Stimulated activated naive CD8-positive, alpha-beta T cell treated with anti-CD3 and anti-CD28 coated beads, Interleukin-15, Interleukin-2, amounts not matched to agents 100 ng/mL and 50 ng/mL, for 24 hours (primary cell): ENCODE data around the gene CPLANE2.

ENCODE experiments used
- H3K27ac Mint-ChIP-seq: one replicate; pipeline ENCODE4 v1.8.0; 2021; ENCODE audit warnings: mild to moderate bottlenecking, mixed read lengths
- H3K27me3 Mint-ChIP-seq: one replicate; pipeline ENCODE4 v1.8.0; 2021; ENCODE audit warnings: mixed read lengths
- H3K36me3 Mint-ChIP-seq: one replicate; pipeline ENCODE4 v1.8.0; 2021; ENCODE audit warnings: low read depth, mixed read lengths
- H3K4me1 Mint-ChIP-seq: one replicate; pipeline ENCODE4 v1.8.0; 2021; ENCODE audit warnings: low read depth, mixed read lengths
- H3K4me3 Mint-ChIP-seq: one replicate; pipeline ENCODE4 v1.8.0; 2021; ENCODE audit warnings: mild to moderate bottlenecking, mixed read lengths
- H3K9me3 Mint-ChIP-seq: one replicate; pipeline ENCODE4 v1.8.0; 2021; ENCODE audit warnings: mixed read lengths

The CPLANE2 gene

GRCh38 chr1:16184557-16185303 is 52.3 kb downstream of the CPLANE2 start:
- Mint-ChIP-seq H3K36me3 (no peaks in the 10 kb centered on the region), H3K4me1 (no peaks in the 10 kb centered on the region), H3K27ac (no peak overlapping the region), H3K27me3 (no peaks in the 10 kb centered on the region), H3K9me3 (no peaks in the 10 kb centered on the region), H3K4me3 (no peak overlapping the region)

GRCh38 chr1:16183765-16184556 is 53.0 kb downstream of the CPLANE2 start:
- H3K36me3 Mint-ChIP-seq = no peaks in the 10 kb centered on the region
- H3K27ac Mint-ChIP-seq = no peak overlapping the region
- no peaks in the 10 kb centered on the region for H3K4me1 Mint-ChIP-seq
- H3K9me3 Mint-ChIP-seq = no peaks in the 10 kb centered on the region
- no peaks in the 10 kb centered on the region for H3K27me3 Mint-ChIP-seq
- no peak overlapping the region for H3K4me3 Mint-ChIP-seq

GRCh38 chr1:16183179-16183578 is 53.8 kb downstream of the CPLANE2 start:
- Mint-ChIP-seq H3K4me3 (no peak overlapping the region), H3K4me1 (no peaks in the 10 kb centered on the region), H3K27ac (no peak overlapping the region), H3K36me3 (no peaks in the 10 kb centered on the region), H3K9me3 (no peaks in the 10 kb centered on the region), H3K27me3 (no peaks in the 10 kb centered on the region)

GRCh38 chr1:16181887-16182719 is 54.9 kb downstream of the CPLANE2 start:
- Mint-ChIP-seq H3K36me3 (no peaks in the 10 kb centered on the region), H3K27ac (no peak overlapping the region), H3K4me3 (no peak overlapping the region), H3K9me3 (no peaks in the 10 kb centered on the region), H3K4me1 (no peaks in the 10 kb centered on the region), H3K27me3 (no peaks in the 10 kb centered on the region)
